GM21367 (cell line): Measurements from ENCODE around the gene MAP3K7CL.
"Not testable (repeated sequence)": the region's sequence is repeated elsewhere in the genome, so short reads cannot be mapped to it uniquely, and the experiment has no call there.

Source experiments
- ATAC-seq: cut with Tn5 transposase; IDR thresholded peaks from one replicate; pipeline ENCODE4 v1.9.1; 2021; ENCODE audit not compliant: unreplicated experiment

Gene MAP3K7CL

GRCh38 chr21:29133241-29133640, 2.8 kb downstream of the MAP3K7CL start:
- no peak for ATAC-seq

- ATAC-seq = no peak
These were observed 3.4 kb downstream of the MAP3K7CL start for GRCh38 chr21:29133796-29134195.

- no peak for ATAC-seq
These were observed 5.0 kb downstream of the MAP3K7CL start for GRCh38 chr21:29135481-29135880.

GRCh38 chr21:29136033-29136432, 5.6 kb downstream of the MAP3K7CL start:
- ATAC-seq = no peak

- ATAC-seq = no peak
These were observed 14.4 kb downstream of the MAP3K7CL start for GRCh38 chr21:29144736-29145353.

GRCh38 chr21:29145354-29145782, 14.9 kb downstream of the MAP3K7CL start:
- ATAC-seq = no peak

GRCh38 chr21:29145852-29146453, 15.5 kb downstream of the MAP3K7CL start:
- ATAC-seq = no peak

GRCh38 chr21:29146726-29147125, 16.3 kb downstream of the MAP3K7CL start:
- ATAC-seq = no peak

- no peak for ATAC-seq
These were observed 18.1 kb downstream of the MAP3K7CL start for GRCh38 chr21:29148530-29148929.

- no peak for ATAC-seq
These were observed 19.5 kb downstream of the MAP3K7CL start for GRCh38 chr21:29149808-29150425.

- no peak for ATAC-seq
These were observed 21.5 kb downstream of the MAP3K7CL start for GRCh38 chr21:29151931-29152330.

- no peak for ATAC-seq
These were observed 22.5 kb downstream of the MAP3K7CL start for GRCh38 chr21:29152916-29153315.

- no peak for ATAC-seq
These were observed 23.8 kb downstream of the MAP3K7CL start for GRCh38 chr21:29154270-29154669.

GRCh38 chr21:29155118-29155932, 24.9 kb downstream of the MAP3K7CL start:
- ATAC-seq = no peak

- no peak for ATAC-seq
These were observed 25.5 kb downstream of the MAP3K7CL start for GRCh38 chr21:29155933-29156260.

GRCh38 chr21:29157080-29157479, 26.6 kb downstream of the MAP3K7CL start:
- no peak for ATAC-seq

- no peak for ATAC-seq
These were observed 29.4 kb downstream of the MAP3K7CL start for GRCh38 chr21:29159842-29160241.

GRCh38 chr21:29162825-29163224, 32.4 kb downstream of the MAP3K7CL start:
- ATAC-seq = not testable (repeated sequence)

- no peak for ATAC-seq
These were observed 33.1 kb downstream of the MAP3K7CL start for GRCh38 chr21:29163341-29164115.

- ATAC-seq = no peak
These were observed 34.0 kb downstream of the MAP3K7CL start for GRCh38 chr21:29164323-29164942.

- ATAC-seq = no peak
These were observed 35.9 kb downstream of the MAP3K7CL start for GRCh38 chr21:29166323-29166722.
